ENCODE data around the gene SLC16A1.

GRCh38 chr1:112997781-112998180, 41.8 kb upstream of the SLC16A1 start:
- TF ChIP-seq EZH2 (IDR thresholded peaks at IDR 0.05): no peak
- TF ChIP-seq, protein P1, sequence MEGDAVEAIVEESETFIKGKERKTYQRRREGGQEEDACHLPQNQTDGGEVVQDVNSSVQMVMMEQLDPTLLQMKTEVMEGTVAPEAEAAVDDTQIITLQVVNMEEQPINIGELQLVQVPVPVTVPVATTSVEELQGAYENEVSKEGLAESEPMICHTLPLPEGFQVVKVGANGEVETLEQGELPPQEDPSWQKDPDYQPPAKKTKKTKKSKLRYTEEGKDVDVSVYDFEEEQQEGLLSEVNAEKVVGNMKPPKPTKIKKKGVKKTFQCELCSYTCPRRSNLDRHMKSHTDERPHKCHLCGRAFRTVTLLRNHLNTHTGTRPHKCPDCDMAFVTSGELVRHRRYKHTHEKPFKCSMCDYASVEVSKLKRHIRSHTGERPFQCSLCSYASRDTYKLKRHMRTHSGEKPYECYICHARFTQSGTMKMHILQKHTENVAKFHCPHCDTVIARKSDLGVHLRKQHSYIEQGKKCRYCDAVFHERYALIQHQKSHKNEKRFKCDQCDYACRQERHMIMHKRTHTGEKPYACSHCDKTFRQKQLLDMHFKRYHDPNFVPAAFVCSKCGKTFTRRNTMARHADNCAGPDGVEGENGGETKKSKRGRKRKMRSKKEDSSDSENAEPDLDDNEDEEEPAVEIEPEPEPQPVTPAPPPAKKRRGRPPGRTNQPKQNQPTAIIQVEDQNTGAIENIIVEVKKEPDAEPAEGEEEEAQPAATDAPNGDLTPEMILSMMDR (IDR thresholded peaks at IDR 0.05): no peak
